ENCODE data around the gene MKLN1. TPM values are rescaled to one million over a fixed set of nuclear protein-coding genes. Genes with fewer than 3 reads are reported as not detected.

The MKLN1 gene
- total RNA-seq, 1 donor from 2014 or later: 20.0 TPM

- H3K27me3 ChIP-seq (ENCODE audit: control insufficient read depth, insufficient read depth, low read length): no peaks in the 10 kb centered on the region
- DNase-seq (ENCODE audit: low read depth) (peak; percentile 76), FAIRE-seq (no peak)
- TF ChIP-seq, protein P1, sequence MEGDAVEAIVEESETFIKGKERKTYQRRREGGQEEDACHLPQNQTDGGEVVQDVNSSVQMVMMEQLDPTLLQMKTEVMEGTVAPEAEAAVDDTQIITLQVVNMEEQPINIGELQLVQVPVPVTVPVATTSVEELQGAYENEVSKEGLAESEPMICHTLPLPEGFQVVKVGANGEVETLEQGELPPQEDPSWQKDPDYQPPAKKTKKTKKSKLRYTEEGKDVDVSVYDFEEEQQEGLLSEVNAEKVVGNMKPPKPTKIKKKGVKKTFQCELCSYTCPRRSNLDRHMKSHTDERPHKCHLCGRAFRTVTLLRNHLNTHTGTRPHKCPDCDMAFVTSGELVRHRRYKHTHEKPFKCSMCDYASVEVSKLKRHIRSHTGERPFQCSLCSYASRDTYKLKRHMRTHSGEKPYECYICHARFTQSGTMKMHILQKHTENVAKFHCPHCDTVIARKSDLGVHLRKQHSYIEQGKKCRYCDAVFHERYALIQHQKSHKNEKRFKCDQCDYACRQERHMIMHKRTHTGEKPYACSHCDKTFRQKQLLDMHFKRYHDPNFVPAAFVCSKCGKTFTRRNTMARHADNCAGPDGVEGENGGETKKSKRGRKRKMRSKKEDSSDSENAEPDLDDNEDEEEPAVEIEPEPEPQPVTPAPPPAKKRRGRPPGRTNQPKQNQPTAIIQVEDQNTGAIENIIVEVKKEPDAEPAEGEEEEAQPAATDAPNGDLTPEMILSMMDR (IDR thresholded peaks at IDR 0.05; ENCODE audit: insufficient read depth, low read length, severe bottlenecking): no peak
- no peaks in the 10 kb centered on the region for H3K36me3 ChIP-seq (ENCODE audit: control insufficient read depth, insufficient read depth, low read length)
- H3K4me3 ChIP-seq (ENCODE audit: low read depth, low read length): no peak overlapping the region
Observed at GRCh38 chr7:131538071-131538812, 210.6 kb downstream of the MKLN1 start.

DNA sequence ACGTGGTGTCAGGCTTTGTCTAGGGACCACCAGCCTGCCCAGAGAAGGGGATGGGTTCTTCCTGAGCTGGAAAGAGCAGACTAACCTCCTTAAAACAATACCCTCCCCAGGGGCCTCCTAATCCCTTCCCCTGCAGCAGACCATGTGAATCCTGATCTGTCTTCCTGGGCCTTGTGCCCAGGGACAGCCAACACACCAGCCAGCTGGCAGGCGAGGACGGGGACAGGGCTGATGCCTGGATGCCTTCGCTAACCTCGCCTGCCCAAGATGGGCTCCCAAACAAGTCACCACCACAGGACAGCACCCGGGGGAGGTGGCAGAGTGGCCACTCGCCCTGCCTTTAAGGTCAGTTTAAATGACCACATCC is 211.1 kb downstream of the MKLN1 start:
- Histone ChIP-seq H3K4me3 (ENCODE audit: low read depth, low read length) (no peak overlapping the region), H3K27me3 (ENCODE audit: control insufficient read depth, insufficient read depth, low read length) (no peaks in the 10 kb centered on the region), H3K36me3 (ENCODE audit: control insufficient read depth, insufficient read depth, low read length) (no peaks in the 10 kb centered on the region)
- TF ChIP-seq, protein P1 (IDR thresholded peaks at IDR 0.05; ENCODE audit: insufficient read depth, low read length, severe bottlenecking): no peak
- DNase-seq (ENCODE audit: low read depth) (no peak), FAIRE-seq (no peak)

- DNase-seq (ENCODE audit: low read depth): no peak
Observed at GRCh38 chr7:131540491-131541162, 213.0 kb downstream of the MKLN1 start.

GRCh38 chr7:131543298-131543697 is 215.6 kb downstream of the MKLN1 start:
- TF ChIP-seq, protein P1 (IDR thresholded peaks at IDR 0.05; ENCODE audit: insufficient read depth, low read length, severe bottlenecking): no peak
- no peaks in the 10 kb centered on the region for H3K36me3 ChIP-seq (ENCODE audit: control insufficient read depth, insufficient read depth, low read length)
- DNase-seq (ENCODE audit: low read depth) (peak; percentile 39), FAIRE-seq (no peak)
- no peaks in the 10 kb centered on the region for H3K27me3 ChIP-seq (ENCODE audit: control insufficient read depth, insufficient read depth, low read length)
- H3K4me3 ChIP-seq (ENCODE audit: low read depth, low read length): no peak overlapping the region

More at GRCh38 chr7:131540491-131541162, 213.0 kb downstream of the MKLN1 start:
- H3K27me3 ChIP-seq (ENCODE audit: control insufficient read depth, insufficient read depth, low read length): no peaks in the 10 kb centered on the region
- TF ChIP-seq, protein P1 (IDR thresholded peaks at IDR 0.05; ENCODE audit: insufficient read depth, low read length, severe bottlenecking): no peak
- no peak for FAIRE-seq
- no peak overlapping the region for H3K4me3 ChIP-seq (ENCODE audit: low read depth, low read length)
- H3K36me3 ChIP-seq (ENCODE audit: control insufficient read depth, insufficient read depth, low read length): no peaks in the 10 kb centered on the region

GRCh38 chr7:131544021-131544420 is 216.3 kb downstream of the MKLN1 start:
- Histone ChIP-seq H3K27me3 (ENCODE audit: control insufficient read depth, insufficient read depth, low read length) (no peaks in the 10 kb centered on the region), H3K36me3 (ENCODE audit: control insufficient read depth, insufficient read depth, low read length) (no peaks in the 10 kb centered on the region), H3K4me3 (ENCODE audit: low read depth, low read length) (no peak overlapping the region)
- FAIRE-seq (no peak), DNase-seq (ENCODE audit: low read depth) (no peak)
- TF ChIP-seq, protein P1 (IDR thresholded peaks at IDR 0.05; ENCODE audit: insufficient read depth, low read length, severe bottlenecking): no peak

All from bronchial epithelial cell (primary cell).